Aorta (tissue), 5 donors: Measurements from ENCODE around the gene UGT1A5. TPM values are rescaled to one million over a fixed set of nuclear protein-coding genes. Genes with fewer than 3 reads are reported as not detected.

Source experiments
- ATAC-seq: fragments of 200-7000 bp; cut with Tn5 transposase; one replicate; pipeline ENCODE4 v1.9.1; 2022; ENCODE audit warnings: moderate library complexity; ENCODE audit not compliant: low FRiP score
- DNase-seq, 2 donors: peaks; one replicate each; pipeline ENCODE4 v3.0.0-alpha.2; 2020
- H3K27ac ChIP-seq, 2 donors: one replicate each; pipeline ENCODE4 v1.5.1; 2013; ENCODE audit warnings: low read length in 2 of 2, mild to moderate bottlenecking in 2 of 2, moderate library complexity in 2 of 2, control low read depth in 1 of 2, inconsistent platforms in 1 of 2, low read depth in 1 of 2
- H3K27me3 ChIP-seq, 2 donors: one replicate each; pipeline ENCODE4 v1.6.1; 2013; ENCODE audit warnings: control low read depth in 1 of 2, low read length in 1 of 2, mild to moderate bottlenecking in 1 of 2, moderate library complexity in 1 of 2; ENCODE audit not compliant: insufficient read depth in 2 of 2, control insufficient read depth in 1 of 2
- H3K36me3 ChIP-seq, 2 donors: one replicate each; pipeline ENCODE4 v1.6.1; 2013; ENCODE audit warnings: control low read depth in 1 of 2, low read length in 1 of 2, mild to moderate bottlenecking in 1 of 2; ENCODE audit not compliant: insufficient read depth in 2 of 2, control insufficient read depth in 1 of 2
- H3K4me1 ChIP-seq, 2 donors: one replicate each; pipeline ENCODE4 v1.6.1; 2013; ENCODE audit warnings: low read length in 2 of 2, control low read depth in 1 of 2, mild to moderate bottlenecking in 1 of 2, moderate library complexity in 1 of 2; ENCODE audit not compliant: insufficient read depth in 2 of 2, control insufficient read depth in 1 of 2
- H3K4me3 ChIP-seq, 2 donors: one replicate each; pipeline ENCODE4 v1.5.1; 2013; ENCODE audit warnings: low read length in 2 of 2, control low read depth in 1 of 2, mild to moderate bottlenecking in 1 of 2
- H3K9me3 ChIP-seq: one replicate; pipeline ENCODE4 v1.6.1; 2013; ENCODE audit warnings: mild to moderate bottlenecking, low read length; ENCODE audit not compliant: control insufficient read depth
- WGBS, 2 donors: extraction: QIAGEN DNeasy Blood & Tissue Kit; methylation state at CpG; one replicate each; pipeline ENCODE4 v1.1.7; 2013; 5-methylcytosine and 5-hydroxymethylcytosine counted together
- intact Hi-C, 2 donors: fragments of 100-400 bp; cut with DNase I; formaldehyde crosslinking; loops; one replicate each; pipeline versions ENCODE4 v1.14.2 to v1.15.0; 2022
- polyA plus RNA-seq, 2 donors: library from polyadenylated mRNA; stranded (reverse); fragments of 200-250 nt; gene quantifications; one replicate each; pipeline ENCODE4 v1.2.3, GENCODE V29; 2013
- total RNA-seq, 2 donors: library from RNA; stranded (reverse); fragmentation: NEBNext Ultra II Directional; extraction: Animal tissue kit (Norgen Biotek cat#: 25700); gene quantifications; one replicate each; pipeline ENCODE4 v1.2.1, GENCODE V29; 2021
- donor health status: healthy with polysubstance abuse.
- donor health status: Bipolar disorder and iron deficiency.
- donor health status: DM: no; HTN: no; CAD: no.
- donor health status: DM: no; HTN: no; CAD: no.
- donor health status: DM: yes; HTN: yes; CAD: no.

The UGT1A5 gene
- total and polyA plus RNA-seq, 4 donors, result not detected

GRCh38 chr2:233702238-233702637, 10.5 kb upstream of the UGT1A5 start:
- intact Hi-C loops, result loop anchor here in 1 of 2 donors (10.0 kb wide), 1 partner anchor 217 kb away; no protein-coding TSS in a partner anchor
- ATAC-seq (no peak), DNase-seq (no peak)
- no peaks in the 10 kb centered on the region for H3K27me3 ChIP-seq
- peaks cover 1% of the 10 kb centered on the region for H3K9me3 ChIP-seq
- H3K36me3 ChIP-seq, result no peaks in the 10 kb centered on the region
- no peaks in the 10 kb centered on the region for H3K4me1 ChIP-seq
- WGBS, 2 donors, result 47 to 49% methylated on average over 3 of the region's 3 CpGs
- no peak overlapping the region for H3K4me3 ChIP-seq
- H3K27ac ChIP-seq, result no peak overlapping the region

- H3K27ac ChIP-seq, result peak overlapping the region in 1 of 2 donors; percentile 34
These were observed 6.7 kb upstream of the UGT1A5 start for GRCh38 chr2:233705911-233706506.

GRCh38 chr2:233706720-233707119, 6.0 kb upstream of the UGT1A5 start:
- no peaks in the 10 kb centered on the region for H3K4me1 ChIP-seq
- 26 to 54% methylated on average over 1 of the region's 1 CpG for WGBS, 2 donors
- H3K9me3 ChIP-seq, result no peaks in the 10 kb centered on the region
- H3K27ac ChIP-seq, result no peak overlapping the region
- intact Hi-C loops, result loop anchor here in 1 of 2 donors (10.0 kb wide), 1 partner anchor 222 kb away; no protein-coding TSS in a partner anchor
- H3K27me3 ChIP-seq, result no peaks in the 10 kb centered on the region
- no peaks in the 10 kb centered on the region for H3K36me3 ChIP-seq
- no peak overlapping the region for H3K4me3 ChIP-seq
- ATAC-seq, result no peak
- DNase-seq, result no peak

More at GRCh38 chr2:233705911-233706506, 6.7 kb upstream of the UGT1A5 start:
- no peaks in the 10 kb centered on the region for H3K36me3 ChIP-seq
- no peak for DNase-seq
- no peaks in the 10 kb centered on the region for H3K9me3 ChIP-seq
- no peaks in the 10 kb centered on the region for H3K27me3 ChIP-seq
- H3K4me1 ChIP-seq, result no peaks in the 10 kb centered on the region
- intact Hi-C loops, result loop anchor here in 1 of 2 donors (10.0 kb wide), 1 partner anchor 221 kb away; no protein-coding TSS in a partner anchor
- ATAC-seq, result no peak
- WGBS, 2 donors, result 39 to 47% methylated on average over 4 of the region's 4 CpGs
- no peak overlapping the region for H3K4me3 ChIP-seq

- Histone ChIP-seq H3K27ac (no peak overlapping the region), H3K9me3 (no peaks in the 10 kb centered on the region), H3K36me3 (no peaks in the 10 kb centered on the region), H3K27me3 (no peaks in the 10 kb centered on the region), H3K4me1 (no peaks in the 10 kb centered on the region), H3K4me3 (no peak overlapping the region)
- 68 to 73% methylated on average over 10 of the region's 10 CpGs for WGBS, 2 donors
- DNase-seq (no peak), ATAC-seq (no peak)
- intact Hi-C loops, result loop anchor here in 1 of 2 donors (10.0 kb wide), 1 partner anchor 223 kb away; no protein-coding TSS in a partner anchor
These were observed 4.6 kb upstream of the UGT1A5 start for GRCh38 chr2:233707940-233708644.

- Histone ChIP-seq H3K36me3 (no peaks in the 10 kb centered on the region), H3K4me3 (no peak overlapping the region), H3K9me3 (no peaks in the 10 kb centered on the region), H3K4me1 (no peaks in the 10 kb centered on the region), H3K27ac (no peak overlapping the region), H3K27me3 (no peaks in the 10 kb centered on the region)
- 84 to 92% methylated on average over 5 of the region's 5 CpGs for WGBS, 2 donors
- ATAC-seq (no peak), DNase-seq (no peak)
- intact Hi-C loops, result loop anchor here in 1 of 2 donors (10.0 kb wide), 1 partner anchor 224 kb away; no protein-coding TSS in a partner anchor
These were observed 3.8 kb upstream of the UGT1A5 start for GRCh38 chr2:233708942-233709341.

- no peaks in the 10 kb centered on the region for H3K27me3 ChIP-seq
- H3K9me3 ChIP-seq, result no peaks in the 10 kb centered on the region
- intact Hi-C loops, result loop anchor here in 1 of 2 donors (5.0 kb wide), 1 partner anchor 144 kb away; the partner anchor contains the start of gene USP40
- no peak overlapping the region for H3K27ac ChIP-seq
- H3K36me3 ChIP-seq, result no peaks in the 10 kb centered on the region
- ATAC-seq (peak; percentile 70), DNase-seq (peak; percentile 79 to 90)
- no peaks in the 10 kb centered on the region for H3K4me1 ChIP-seq
- no peak overlapping the region for H3K4me3 ChIP-seq
- 38 to 44% methylated on average over 11 of the region's 11 CpGs for WGBS, 2 donors
These were observed 1.2 kb upstream of the UGT1A5 start for GRCh38 chr2:233711312-233712008.

GRCh38 chr2:233713262-233713615, 532 bp downstream of the UGT1A5 start:
- ATAC-seq, result no peak
- WGBS, 2 donors, result 82 to 86% methylated on average over 7 of the region's 7 CpGs
- no peak overlapping the region for H3K27ac ChIP-seq
- no peaks in the 10 kb centered on the region for H3K4me1 ChIP-seq
- H3K9me3 ChIP-seq, result no peaks in the 10 kb centered on the region
- no peaks in the 10 kb centered on the region for H3K36me3 ChIP-seq
- intact Hi-C loops, result loop anchor here in 1 of 2 donors (5.0 kb wide), 1 partner anchor 146 kb away; the partner anchor contains the start of gene USP40
- H3K4me3 ChIP-seq, result no peak overlapping the region
- DNase-seq, result no peak
- H3K27me3 ChIP-seq, result no peaks in the 10 kb centered on the region

GRCh38 chr2:233714121-233714520, 1.4 kb downstream of the UGT1A5 start:
- WGBS, 2 donors, result 77 to 79% methylated on average over 2 of the region's 2 CpGs
- no peak overlapping the region for H3K4me3 ChIP-seq
- no peaks in the 10 kb centered on the region for H3K36me3 ChIP-seq
- intact Hi-C loops, result loop anchor here in 1 of 2 donors (5.0 kb wide), 1 partner anchor 147 kb away; the partner anchor contains the start of gene USP40
- ATAC-seq (no peak), DNase-seq (no peak)
- no peaks in the 10 kb centered on the region for H3K4me1 ChIP-seq
- H3K9me3 ChIP-seq, result no peaks in the 10 kb centered on the region
- no peaks in the 10 kb centered on the region for H3K27me3 ChIP-seq
- H3K27ac ChIP-seq, result no peak overlapping the region
